Measurements from ENCODE around the gene PRKG1. TPM values are rescaled to one million over a fixed set of nuclear protein-coding genes. Genes with fewer than 3 reads are reported as not detected.

The PRKG1 gene
- total RNA-seq, 4 donors from 2014 or later: 24.5 to 46.1 (median 37.1) TPM

- TF ChIP-seq CTCF (IDR thresholded peaks at IDR 0.05): no peak
- no peak for TF ChIP-seq EP300 (IDR thresholded peaks at IDR 0.05)
- no peak for TF ChIP-seq POLR2AphosphoS5 (IDR thresholded peaks at IDR 0.05)
- TF ChIP-seq POLR2A (IDR thresholded peaks at IDR 0.05; ENCODE audit: low read depth): no peak
- no peak for DNase-seq (ENCODE audit: extremely low spot score)
- intact Hi-C loops (cut with DNase I): no loop called here
- 91% methylated on average over 3 of the region's 3 CpGs for WGBS
- no peaks in the 10 kb centered on the region for H3K36me3 ChIP-seq
- no peak overlapping the region for H3K4me3 ChIP-seq
- no peaks in the 10 kb centered on the region for H3K27me3 ChIP-seq
- H3K9me3 ChIP-seq: no peaks in the 10 kb centered on the region
- H3K4me1 ChIP-seq: peaks cover 1 to 9% (median 4%) of the 10 kb centered on the region in 4 donors
- H3K27ac ChIP-seq (replicated peaks in 1 of 4): no peak overlapping the region
Measured at GRCh38 chr10:51689536-51689935, 615.2 kb downstream of the PRKG1 start.

GRCh38 chr10:51691135-51691534, 616.8 kb downstream of the PRKG1 start:
- Histone ChIP-seq H3K4me3 (no peak overlapping the region), H3K36me3 (no peaks in the 10 kb centered on the region), H3K4me1 (peaks cover 16 to 25% (median 20%) of the 10 kb centered on the region in 4 donors), H3K27ac (replicated peaks in 1 of 4) (no peak overlapping the region), H3K9me3 (no peaks in the 10 kb centered on the region), H3K27me3 (no peaks in the 10 kb centered on the region)
- intact Hi-C loops (cut with DNase I): loop anchor here (10.0 kb wide), 1 partner anchor 626 kb away; no protein-coding TSS in a partner anchor
- 85% methylated on average over 4 of the region's 4 CpGs for WGBS
- DNase-seq (ENCODE audit: extremely low spot score): no peak
- TF ChIP-seq POLR2A (IDR thresholded peaks at IDR 0.05; ENCODE audit: low read depth) (no peak), CTCF (IDR thresholded peaks at IDR 0.05) (no peak), EP300 (IDR thresholded peaks at IDR 0.05) (no peak), POLR2AphosphoS5 (IDR thresholded peaks at IDR 0.05) (no peak)

- DNase-seq (ENCODE audit: extremely low spot score): no peak
- Histone ChIP-seq H3K36me3 (peaks cover 0 to 12% (median 5%) of the 10 kb centered on the region in 4 donors), H3K27ac (replicated peaks in 1 of 4) (peak overlapping the region in 1 of 4 donors; percentile 29), H3K9me3 (no peaks in the 10 kb centered on the region), H3K4me3 (no peak overlapping the region), H3K4me1 (peaks cover 43 to 53% (median 46%) of the 10 kb centered on the region in 4 donors), H3K27me3 (no peaks in the 10 kb centered on the region)
- 85% methylated on average over 5 of the region's 5 CpGs for WGBS
- intact Hi-C loops (cut with DNase I): loop anchor here (10.0 kb wide), 1 partner anchor 629 kb away; no protein-coding TSS in a partner anchor
- TF ChIP-seq EP300 (IDR thresholded peaks at IDR 0.05): no peak
- TF ChIP-seq POLR2A (IDR thresholded peaks at IDR 0.05; ENCODE audit: low read depth): no peak
- no peak for TF ChIP-seq CTCF (IDR thresholded peaks at IDR 0.05)
- no peak for TF ChIP-seq POLR2AphosphoS5 (IDR thresholded peaks at IDR 0.05)
Measured at GRCh38 chr10:51694086-51694768, 619.9 kb downstream of the PRKG1 start.

GRCh38 chr10:51696251-51696650, 622.0 kb downstream of the PRKG1 start:
- WGBS: 62% methylated on average over 1 of the region's 1 CpG
- Histone ChIP-seq H3K27ac (replicated peaks in 1 of 4) (peak overlapping the region in 3 of 4 donors; percentile 1 to 35 (median 10)), H3K9me3 (no peaks in the 10 kb centered on the region), H3K4me3 (no peak overlapping the region), H3K4me1 (peaks cover 44 to 57% (median 50%) of the 10 kb centered on the region in 4 donors), H3K27me3 (no peaks in the 10 kb centered on the region), H3K36me3 (peaks cover 0 to 12% (median 5%) of the 10 kb centered on the region in 4 donors)
- intact Hi-C loops (cut with DNase I): loop anchor here (10.0 kb wide), 1 partner anchor 631 kb away; no protein-coding TSS in a partner anchor
- TF ChIP-seq EP300 (IDR thresholded peaks at IDR 0.05) (no peak), CTCF (IDR thresholded peaks at IDR 0.05) (no peak), POLR2A (IDR thresholded peaks at IDR 0.05; ENCODE audit: low read depth) (no peak), POLR2AphosphoS5 (IDR thresholded peaks at IDR 0.05) (no peak)
- DNase-seq (ENCODE audit: extremely low spot score): no peak

All from esophagus muscularis mucosa (tissue), 4 donors.